NCI-H2227 (cell line): ENCODE measurements around the gene SCNN1A.

Experiments used
- DNase-seq: peaks from one replicate; lab custom pipeline; 2025; ENCODE audit not compliant: unreplicated experiment; lab: John Stamatoyannopoulos, UW

SCNN1A gene

DNA sequence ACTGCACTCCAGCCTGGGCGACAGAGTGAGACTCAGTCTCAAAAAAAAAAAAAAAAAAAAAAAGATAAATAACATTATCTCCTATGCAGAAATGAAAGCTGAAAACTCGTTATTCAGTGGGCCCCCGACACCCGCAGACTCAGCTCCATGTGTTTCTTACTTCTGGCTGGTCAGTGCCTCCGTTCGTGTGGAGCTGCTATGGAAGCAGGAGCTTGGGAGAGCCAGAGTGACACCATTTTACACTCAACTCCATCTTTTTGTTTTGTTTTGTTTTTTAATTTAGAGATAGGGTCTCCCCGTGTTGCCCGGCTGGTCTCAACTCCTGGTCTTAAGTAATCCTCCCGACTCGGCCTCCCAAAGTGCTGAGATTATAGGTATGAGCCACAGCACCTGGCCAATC is 78.2 kb downstream of the SCNN1A start:
- DNase-seq: no peak
